GM12878 (cell line): ENCODE data around the gene GSTO1. TPM values are rescaled to one million over a fixed set of nuclear protein-coding genes. Genes with fewer than 3 reads are reported as not detected.

ENCODE experiments used
- MTA2 ChIP-seq: fragments of 450-650 bp; IDR thresholded peaks from 2 replicates; pipeline ENCODE4 v1.6.1; 2016; ENCODE audit warnings: low read depth, mild to moderate bottlenecking, moderate library complexity
- ZNF592 ChIP-seq: fragments of 450-650 bp; IDR thresholded peaks from 2 replicates; pipeline ENCODE4 v1.6.1; 2017; ENCODE audit warnings: mild to moderate bottlenecking, moderate library complexity
- polyA plus RNA-seq, 11 experiments: library from polyadenylated mRNA; depleted of rRNA in 4 of 11; unstranded in 6 of 11; stranded (reverse) in 5 of 11; fragments of >200 nt; fragmentation: Nextera tagmentation in 4 of 11; fragmentation: Illumina TruSeq in 1 of 11; extraction: Ambion mirVana in 4 of 11; extraction: Trizol in 1 of 11; gene quantifications; 1 replicate in 1 of 11; 2 replicates in 10 of 11; pipeline versions ENCODE4 v1.2.1 to v1.2.3, GENCODE V29; 2011 to 2016; ENCODE audit warnings: inconsistent platforms in 2 of 11, missing spikeins in 2 of 11, low read depth in 1 of 11
- total RNA-seq, 4 experiments: library from RNA; depleted of rRNA in 3 of 4; stranded (reverse); fragments of >200 nt in 3 of 4; fragmentation: Illumina TruSeq in 1 of 4; extraction: Trizol in 1 of 4; gene quantifications; 2 replicates each; pipeline versions ENCODE4 v1.2.1 to v1.2.3, GENCODE V29; 2013 to 2021
- TF ChIP-seq, protein P1 (sequence below): fragments of 150-350 bp; IDR thresholded peaks from 2 replicates; pipeline ENCODE4 v1.6.1; 2016; ENCODE audit warnings: low read depth, low read length

The GSTO1 gene
- total and polyA plus RNA-seq, 10 of the 15 experiments (the other 5 are each of a cell fraction or from before 2014, with no cell fraction given), result 53.1 to 197 (median 112) TPM

- TF ChIP-seq MTA2, result no peak
- no peak for TF ChIP-seq ZNF592
- TF ChIP-seq, protein P1, sequence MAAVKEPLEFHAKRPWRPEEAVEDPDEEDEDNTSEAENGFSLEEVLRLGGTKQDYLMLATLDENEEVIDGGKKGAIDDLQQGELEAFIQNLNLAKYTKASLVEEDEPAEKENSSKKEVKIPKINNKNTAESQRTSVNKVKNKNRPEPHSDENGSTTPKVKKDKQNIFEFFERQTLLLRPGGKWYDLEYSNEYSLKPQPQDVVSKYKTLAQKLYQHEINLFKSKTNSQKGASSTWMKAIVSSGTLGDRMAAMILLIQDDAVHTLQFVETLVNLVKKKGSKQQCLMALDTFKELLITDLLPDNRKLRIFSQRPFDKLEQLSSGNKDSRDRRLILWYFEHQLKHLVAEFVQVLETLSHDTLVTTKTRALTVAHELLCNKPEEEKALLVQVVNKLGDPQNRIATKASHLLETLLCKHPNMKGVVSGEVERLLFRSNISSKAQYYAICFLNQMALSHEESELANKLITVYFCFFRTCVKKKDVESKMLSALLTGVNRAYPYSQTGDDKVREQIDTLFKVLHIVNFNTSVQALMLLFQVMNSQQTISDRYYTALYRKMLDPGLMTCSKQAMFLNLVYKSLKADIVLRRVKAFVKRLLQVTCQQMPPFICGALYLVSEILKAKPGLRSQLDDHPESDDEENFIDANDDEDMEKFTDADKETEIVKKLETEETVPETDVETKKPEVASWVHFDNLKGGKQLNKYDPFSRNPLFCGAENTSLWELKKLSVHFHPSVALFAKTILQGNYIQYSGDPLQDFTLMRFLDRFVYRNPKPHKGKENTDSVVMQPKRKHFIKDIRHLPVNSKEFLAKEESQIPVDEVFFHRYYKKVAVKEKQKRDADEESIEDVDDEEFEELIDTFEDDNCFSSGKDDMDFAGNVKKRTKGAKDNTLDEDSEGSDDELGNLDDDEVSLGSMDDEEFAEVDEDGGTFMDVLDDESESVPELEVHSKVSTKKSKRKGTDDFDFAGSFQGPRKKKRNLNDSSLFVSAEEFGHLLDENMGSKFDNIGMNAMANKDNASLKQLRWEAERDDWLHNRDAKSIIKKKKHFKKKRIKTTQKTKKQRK, result no peak
Observed at GRCh38 chr10:104293781-104294321, 39.2 kb downstream of the GSTO1 start (continued).
